CD4-positive, alpha-beta T cell treated with Interleukin-2 at 100 ng/mL for 4 hours (primary cell): ENCODE data around the gene KRTAP4-5.
"Not testable (repeated sequence)": the region's sequence is repeated elsewhere in the genome, so short reads cannot be mapped to it uniquely, and the experiment has no call there.

Experiments
- DNase-seq: peaks from one replicate; pipeline ENCODE4 v3.0.0-alpha.2; 2020; ENCODE audit warnings: low spot score

KRTAP4-5 gene

GRCh38 chr17:41108728-41109386, 40.8 kb downstream of the KRTAP4-5 start:
- DNase-seq, result not testable (repeated sequence)

GRCh38 chr17:41107941-41108450, 41.6 kb downstream of the KRTAP4-5 start:
- DNase-seq, result no peak

GRCh38 chr17:41105347-41105746, 44.3 kb downstream of the KRTAP4-5 start, which contains the start of gene KRTAP4-9:
Gene KRTAP4-9, plus strand, starts transcription at chr17:41105389. Its CDS starts 0 bp downstream, at chr17:41105389.
- DNase-seq, result not testable (repeated sequence)

- not testable (repeated sequence) for DNase-seq
Measured at GRCh38 chr17:41104386-41105038, 45.1 kb downstream of the KRTAP4-5 start.

- no peak for DNase-seq
Measured at GRCh38 chr17:41103896-41104295, 45.7 kb downstream of the KRTAP4-5 start.

- DNase-seq, result no peak
Measured at GRCh38 chr17:41101586-41102259, 47.9 kb downstream of the KRTAP4-5 start, which contains the start of gene KRTAP4-16. Gene KRTAP4-16, minus strand, starts transcription at chr17:41102209. Its CDS starts 0 bp downstream, at chr17:41102209.

- DNase-seq, result not testable (repeated sequence)
Measured at GRCh38 chr17:41099682-41100480, 49.7 kb downstream of the KRTAP4-5 start.
